HG03442 (cell line): ENCODE results near the gene PRMT1.
"Not testable (repeated sequence)": the region's sequence is repeated elsewhere in the genome, so short reads cannot be mapped to it uniquely, and the experiment has no call there.

Experiments
- ATAC-seq: cut with Tn5 transposase; IDR thresholded peaks from one replicate; pipeline ENCODE4 v1.9.1; 2021; ENCODE audit warnings: mild to moderate bottlenecking, moderate library complexity; ENCODE audit not compliant: unreplicated experiment

Gene PRMT1

DNA sequence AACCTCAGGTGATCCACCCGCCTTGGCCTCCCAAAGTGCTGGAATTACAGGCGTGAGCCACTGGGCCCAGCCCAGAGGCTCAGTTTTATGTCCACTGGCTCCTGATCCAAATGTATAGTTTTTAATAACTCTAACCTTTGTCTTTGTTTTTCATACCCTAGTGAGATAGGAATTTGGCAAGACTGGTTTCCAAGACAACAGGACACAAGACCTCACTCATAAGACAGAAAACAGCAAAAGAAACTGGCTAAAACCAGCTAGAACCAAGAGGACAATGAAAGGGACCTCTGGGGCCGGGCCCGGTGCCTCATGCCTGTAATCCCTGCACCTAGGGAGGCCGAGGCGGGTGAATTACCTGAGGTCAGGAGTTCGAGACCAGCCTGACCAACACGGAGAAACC is 41.4 kb downstream of the PRMT1 start:
- ATAC-seq = no peak

DNA sequence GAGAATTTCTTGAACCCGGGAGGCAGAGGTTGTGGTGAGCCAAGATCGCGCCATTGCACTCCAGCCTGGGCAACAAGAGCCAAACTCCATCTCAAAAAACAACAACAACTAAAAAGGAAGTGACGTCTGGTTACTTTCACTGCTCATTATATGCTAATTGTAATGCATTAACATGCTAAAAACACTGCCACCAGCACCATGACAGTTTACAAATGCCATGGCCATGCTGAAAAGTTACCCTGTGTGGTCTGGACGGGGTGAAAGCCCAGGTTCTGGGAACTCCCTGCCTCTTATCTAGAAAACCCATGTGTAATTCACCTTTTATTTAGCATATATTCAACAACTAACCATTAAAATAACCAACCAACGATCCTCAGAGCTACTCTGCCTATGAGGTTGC is 41.9 kb downstream of the PRMT1 start:
- no peak for ATAC-seq

DNA sequence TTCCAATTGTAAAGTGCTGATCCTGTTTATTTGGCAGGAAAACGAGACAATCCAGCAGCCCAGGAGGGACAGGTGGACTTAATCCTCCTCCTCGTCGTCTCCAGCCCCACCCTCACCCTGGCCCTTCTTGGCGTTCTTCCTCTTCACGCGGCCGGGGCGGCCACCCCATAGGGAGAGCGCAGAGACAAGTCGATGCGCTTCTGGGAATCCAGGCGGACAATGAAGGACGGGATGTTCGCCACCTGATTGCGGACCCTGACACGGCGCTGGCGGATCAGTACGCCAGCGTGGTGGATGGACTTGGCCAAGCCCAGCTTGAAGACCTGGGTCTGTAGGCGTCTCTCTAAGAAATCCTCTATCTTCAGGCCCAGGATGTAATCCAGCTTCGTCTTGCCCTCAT is 42.3 kb downstream of the PRMT1 start:
- ATAC-seq = not testable (repeated sequence)

DNA sequence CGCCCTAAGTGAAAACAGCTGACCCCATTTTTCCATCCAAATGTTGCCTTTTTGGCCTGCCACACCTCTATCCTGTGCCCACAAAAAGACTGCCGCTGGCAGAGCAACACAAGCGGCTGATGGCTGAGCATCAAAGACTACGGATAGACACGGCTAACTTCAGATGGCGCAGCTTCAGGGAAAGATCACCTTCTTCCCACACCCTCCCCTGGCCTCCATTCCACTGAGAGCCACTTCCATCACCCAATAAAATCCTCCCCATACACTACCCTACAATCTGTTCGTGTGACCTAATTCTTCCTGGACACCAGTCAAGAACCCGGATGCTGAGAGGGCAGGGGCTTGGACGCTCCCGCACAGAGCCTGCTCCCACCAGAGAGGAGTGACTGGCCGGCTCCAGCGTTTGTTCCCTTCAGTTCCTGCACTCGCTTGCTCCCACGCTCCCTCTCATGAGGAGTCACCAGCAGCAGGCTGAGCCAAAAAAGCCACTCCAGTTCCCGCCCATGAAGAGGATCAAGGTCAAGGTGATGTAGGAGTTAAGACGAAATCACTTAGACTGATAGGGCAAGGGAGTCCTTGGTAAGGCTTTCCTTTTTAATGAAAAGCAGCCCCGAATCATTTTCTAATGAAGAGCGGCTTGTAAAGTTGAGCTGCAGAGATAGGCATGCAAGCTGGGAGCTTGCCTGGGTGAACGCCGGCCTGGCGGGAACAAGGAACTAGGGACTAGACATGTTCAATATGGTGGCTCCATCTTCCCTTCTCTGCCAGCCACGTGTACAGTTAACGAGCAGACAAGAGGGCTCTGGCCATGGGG is 50.4 kb downstream of the PRMT1 start:
- no peak for ATAC-seq

DNA sequence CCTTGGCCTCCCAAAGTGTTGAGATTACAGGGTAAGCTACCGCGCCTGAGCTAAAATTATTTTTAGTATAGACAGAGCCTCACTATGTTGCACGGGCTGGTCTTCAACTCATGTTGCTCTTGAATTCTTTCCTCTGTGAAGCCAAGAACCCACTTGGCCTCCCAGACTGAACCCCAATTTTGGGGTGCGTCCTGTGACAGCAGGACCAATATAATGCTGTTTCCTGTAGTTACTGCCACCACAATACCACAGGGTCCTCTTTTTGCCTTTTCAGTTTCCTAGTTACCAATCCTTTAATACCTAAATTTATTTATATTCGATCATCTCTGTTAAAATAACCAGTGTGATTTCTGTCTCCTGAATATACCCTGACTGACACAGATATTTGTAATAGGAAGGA is 53.1 kb downstream of the PRMT1 start:
- ATAC-seq = no peak
